OCI-LY7 (cell line): ENCODE measurements around the gene FRS2.

ENCODE experiments used
- EZH2phosphoT487 ChIP-seq: fragments of 200-600 bp; sonication (generic); IDR thresholded peaks from 2 replicates; pipeline ENCODE4 v1.6.1; 2018; ENCODE audit warnings: low read depth, borderline replicate concordance, mild to moderate bottlenecking, mixed run types, antibody characterized with exemption, low read length, moderate library complexity, mixed read lengths
- TF ChIP-seq, protein P1 (sequence below): fragments of 200-600 bp; sonication (generic); conservative IDR thresholded peaks from 2 replicates; pipeline ENCODE4 v1.5.1; 2014; ENCODE audit warnings: mild to moderate bottlenecking, antibody characterized with exemption, low read length, moderate library complexity, mixed read lengths

DNA sequence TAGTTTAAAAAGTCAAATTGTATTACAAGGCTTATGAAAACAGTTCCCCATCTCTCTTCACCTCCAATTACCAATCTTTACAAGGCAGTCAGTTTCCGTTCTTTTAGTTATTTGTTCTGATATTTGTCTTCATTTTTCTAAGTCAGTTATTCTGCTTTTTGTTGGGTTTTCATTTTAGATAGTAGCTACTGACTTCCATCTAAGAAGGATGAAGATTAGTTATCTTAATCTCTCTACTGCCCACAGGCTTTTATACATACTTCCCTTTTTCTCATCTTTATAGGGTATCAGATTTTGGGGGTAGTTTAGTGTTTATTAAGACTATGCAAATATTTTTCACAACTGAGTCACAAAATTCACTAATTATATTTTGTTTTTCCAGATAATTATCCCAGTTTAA is 38.4 kb downstream of the FRS2 start:
- TF ChIP-seq, protein P1, sequence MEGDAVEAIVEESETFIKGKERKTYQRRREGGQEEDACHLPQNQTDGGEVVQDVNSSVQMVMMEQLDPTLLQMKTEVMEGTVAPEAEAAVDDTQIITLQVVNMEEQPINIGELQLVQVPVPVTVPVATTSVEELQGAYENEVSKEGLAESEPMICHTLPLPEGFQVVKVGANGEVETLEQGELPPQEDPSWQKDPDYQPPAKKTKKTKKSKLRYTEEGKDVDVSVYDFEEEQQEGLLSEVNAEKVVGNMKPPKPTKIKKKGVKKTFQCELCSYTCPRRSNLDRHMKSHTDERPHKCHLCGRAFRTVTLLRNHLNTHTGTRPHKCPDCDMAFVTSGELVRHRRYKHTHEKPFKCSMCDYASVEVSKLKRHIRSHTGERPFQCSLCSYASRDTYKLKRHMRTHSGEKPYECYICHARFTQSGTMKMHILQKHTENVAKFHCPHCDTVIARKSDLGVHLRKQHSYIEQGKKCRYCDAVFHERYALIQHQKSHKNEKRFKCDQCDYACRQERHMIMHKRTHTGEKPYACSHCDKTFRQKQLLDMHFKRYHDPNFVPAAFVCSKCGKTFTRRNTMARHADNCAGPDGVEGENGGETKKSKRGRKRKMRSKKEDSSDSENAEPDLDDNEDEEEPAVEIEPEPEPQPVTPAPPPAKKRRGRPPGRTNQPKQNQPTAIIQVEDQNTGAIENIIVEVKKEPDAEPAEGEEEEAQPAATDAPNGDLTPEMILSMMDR = no peak
- TF ChIP-seq EZH2phosphoT487 = no peak
